Glutamatergic neuron (in vitro differentiated cells): ENCODE data around the gene PRSS1. TPM values are rescaled to one million over a fixed set of nuclear protein-coding genes. Genes with fewer than 3 reads are reported as not detected.
A peak's percentile ranks its signal among the peaks of the same experiment; 100 is the strongest.
"Not testable (repeated sequence)": the region's sequence is repeated elsewhere in the genome, so short reads cannot be mapped to it uniquely, and the experiment has no call there.

Experiments used
- DNase-seq: peaks from one replicate; pipeline ENCODE4 v3.0.0; 2022
- H3K27ac Mint-ChIP-seq: one replicate; pipeline ENCODE4 v1.8.0; 2020; ENCODE audit warnings: mild to moderate bottlenecking, mixed read lengths, inconsistent platforms; ENCODE audit not compliant: unreplicated experiment
- H3K27me3 Mint-ChIP-seq: one replicate; pipeline ENCODE4 v1.8.0; 2020; ENCODE audit warnings: mild to moderate bottlenecking, moderate library complexity, mixed read lengths, inconsistent platforms; ENCODE audit not compliant: unreplicated experiment
- H3K36me3 Mint-ChIP-seq: one replicate; pipeline ENCODE4 v1.8.0; 2020; ENCODE audit warnings: mild to moderate bottlenecking, mixed read lengths, inconsistent platforms; ENCODE audit not compliant: unreplicated experiment
- H3K4me1 Mint-ChIP-seq: one replicate; pipeline ENCODE4 v1.8.0; 2020; ENCODE audit warnings: mild to moderate bottlenecking, low read depth, mixed read lengths, inconsistent platforms; ENCODE audit not compliant: unreplicated experiment
- H3K4me3 Mint-ChIP-seq: one replicate; pipeline ENCODE4 v1.8.0; 2020; ENCODE audit warnings: mild to moderate bottlenecking, mixed read lengths, inconsistent platforms; ENCODE audit not compliant: unreplicated experiment
- H3K9me3 Mint-ChIP-seq: one replicate; pipeline ENCODE4 v1.8.0; 2020; ENCODE audit warnings: mild to moderate bottlenecking, moderate library complexity, mixed read lengths, inconsistent platforms; ENCODE audit not compliant: unreplicated experiment
- CTCF ChIP-seq: fragments of 200-600 bp; sonication (generic); IDR thresholded peaks from one replicate; pipeline ENCODE4 v1.5.0; 2021; ENCODE audit not compliant: partially characterized antibody, unreplicated experiment
- total RNA-seq: library from RNA; stranded (reverse); fragmentation: NEBNext Ultra II Directional; extraction: Animal tissue kit (Norgen Biotek cat#: 25700); gene quantifications from one replicate; pipeline ENCODE4 v1.2.1, GENCODE V29; 2021; ENCODE audit not compliant: unreplicated experiment

PRSS1 gene
- total RNA-seq, 1 donor from 2014 or later = not detected

GRCh38 chr7:142776206-142776844 is 27.1 kb downstream of the PRSS1 start:
- Mint-ChIP-seq H3K9me3 (peaks cover 2% of the 10 kb centered on the region), H3K36me3 (peaks cover 5% of the 10 kb centered on the region), H3K27me3 (peaks cover 4% of the 10 kb centered on the region), H3K4me3 (no peak overlapping the region), H3K4me1 (peaks cover 8% of the 10 kb centered on the region), H3K27ac (peak overlapping the region; percentile 50)
- no peak for DNase-seq
- TF ChIP-seq CTCF = no peak

- H3K36me3 Mint-ChIP-seq, H3K4me3 Mint-ChIP-seq, H3K4me1 Mint-ChIP-seq, DNase-seq, H3K27me3 Mint-ChIP-seq, H3K9me3 Mint-ChIP-seq, H3K27ac Mint-ChIP-seq: not testable (repeated sequence)
Measured at GRCh38 chr7:142776845-142777225, 27.6 kb downstream of the PRSS1 start.

- Mint-ChIP-seq H3K4me1 (peaks cover 8% of the 10 kb centered on the region), H3K36me3 (peaks cover 5% of the 10 kb centered on the region), H3K27ac (no peak overlapping the region), H3K9me3 (peaks cover 2% of the 10 kb centered on the region), H3K4me3 (no peak overlapping the region), H3K27me3 (peaks cover 4% of the 10 kb centered on the region)
- no peak for DNase-seq
- TF ChIP-seq CTCF = no peak
Measured at GRCh38 chr7:142777318-142777717, 28.0 kb downstream of the PRSS1 start.

- H3K4me1 Mint-ChIP-seq = no peaks in the 10 kb centered on the region
- peak overlapping the region; percentile 80 for H3K4me3 Mint-ChIP-seq
- peaks cover 2% of the 10 kb centered on the region for H3K27me3 Mint-ChIP-seq
- H3K9me3 Mint-ChIP-seq = peaks cover 1% of the 10 kb centered on the region
- H3K27ac Mint-ChIP-seq = no peak overlapping the region
- no peaks in the 10 kb centered on the region for H3K36me3 Mint-ChIP-seq
- peak; percentile 95 for TF ChIP-seq CTCF
- peak; percentile 90 for DNase-seq
Measured at GRCh38 chr7:142782922-142783900, 33.9 kb downstream of the PRSS1 start.

- DNase-seq = no peak
- no peak for TF ChIP-seq CTCF
- Mint-ChIP-seq H3K4me3 (no peak overlapping the region), H3K27me3 (no peaks in the 10 kb centered on the region), H3K4me1 (no peaks in the 10 kb centered on the region), H3K27ac (no peak overlapping the region), H3K36me3 (no peaks in the 10 kb centered on the region), H3K9me3 (no peaks in the 10 kb centered on the region)
Measured at GRCh38 chr7:142784096-142784495, 34.8 kb downstream of the PRSS1 start.
